Stimulated activated CD4-positive, alpha-beta T cell treated with anti-CD3 and anti-CD28 coated beads, Interleukin-2, amount 100 ng/mL, for 4 hours (primary cell): ENCODE measurements around the gene CFAP97D1.
"Not testable (repeated sequence)": the region's sequence is repeated elsewhere in the genome, so short reads cannot be mapped to it uniquely, and the experiment has no call there.

Source experiments
- DNase-seq: peaks from one replicate; pipeline ENCODE4 v3.0.0-alpha.2; 2020; ENCODE audit warnings: low read depth

The CFAP97D1 gene

DNA sequence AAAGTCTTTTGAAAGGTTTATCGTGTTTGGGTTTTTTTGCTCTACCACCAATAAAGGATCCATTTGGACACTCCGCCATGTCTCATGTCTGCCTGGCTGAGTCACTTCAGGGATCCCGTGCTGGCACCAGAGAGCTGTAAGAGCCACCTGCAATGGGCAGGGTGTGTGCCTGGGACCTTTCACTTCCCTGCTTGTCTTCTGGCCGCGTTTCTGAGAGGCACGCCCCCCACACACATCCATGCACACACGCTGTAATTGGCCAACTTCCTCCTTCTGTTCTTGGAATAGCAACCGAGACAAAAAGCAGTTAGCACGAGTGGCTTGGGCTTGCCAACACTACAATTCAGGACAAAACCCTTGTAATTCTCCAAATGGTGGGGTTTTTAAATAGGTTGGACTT, 11.9 kb upstream of the CFAP97D1 start:
- DNase-seq: no peak

DNA sequence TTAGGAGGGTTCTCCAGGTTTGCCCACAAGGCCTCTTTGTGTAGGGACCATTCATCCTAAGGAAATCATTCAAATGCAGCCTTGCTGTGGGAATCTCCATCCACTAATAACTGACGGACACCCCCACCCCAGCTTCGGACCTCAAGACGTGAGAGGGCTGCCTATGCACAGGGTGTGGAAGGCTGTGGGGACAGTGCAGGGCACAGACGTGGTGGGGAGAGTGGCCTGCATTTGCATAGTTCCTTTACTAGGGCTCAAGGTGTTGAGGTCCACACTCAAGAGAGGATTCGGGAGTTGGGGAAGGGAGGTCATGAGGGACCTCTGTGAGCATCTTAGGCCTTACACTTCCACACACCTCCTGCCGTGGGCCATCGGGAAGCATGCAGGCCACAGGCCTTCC, 11.3 kb upstream of the CFAP97D1 start:
- DNase-seq: no peak

DNA sequence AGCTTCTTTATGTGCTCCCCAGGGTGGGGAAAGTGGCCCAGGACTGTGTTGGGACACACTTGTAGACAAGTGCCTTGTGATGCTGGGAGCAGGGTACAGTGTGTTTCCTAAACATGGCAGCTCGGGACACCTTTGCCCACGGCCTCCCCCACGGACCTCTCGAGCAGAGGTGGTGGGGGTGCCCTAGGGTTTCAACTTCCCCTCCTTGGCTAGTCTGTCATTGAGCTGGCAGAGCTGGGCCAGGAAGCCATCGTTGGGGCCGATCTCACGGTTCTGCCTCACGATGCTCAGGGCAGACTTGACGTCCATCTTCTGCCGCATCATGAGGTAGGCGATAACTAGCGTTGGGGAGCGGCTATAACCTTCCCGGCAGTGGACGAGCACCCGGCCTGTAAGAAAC, 10.8 kb upstream of the CFAP97D1 start:
- no peak for DNase-seq

DNA sequence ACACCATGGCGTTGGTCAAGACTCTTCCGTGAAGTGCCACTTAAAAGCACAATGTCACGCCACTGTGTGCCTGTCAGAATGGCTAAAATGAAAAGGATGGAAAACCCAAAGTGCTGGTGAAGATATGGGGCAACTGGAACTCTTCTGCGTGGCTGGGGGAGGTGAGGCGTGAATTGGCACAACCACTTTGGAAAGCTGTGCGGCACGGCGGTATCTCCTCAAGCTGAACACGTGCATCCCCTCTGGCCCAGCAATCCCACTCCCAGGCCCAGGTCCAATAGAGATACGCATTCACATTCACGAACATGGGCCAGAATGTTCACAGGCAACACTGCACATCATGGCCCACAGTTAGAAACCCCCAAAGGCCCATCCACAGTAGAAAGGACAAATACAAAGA, 10.4 kb upstream of the CFAP97D1 start:
- no peak for DNase-seq

DNA sequence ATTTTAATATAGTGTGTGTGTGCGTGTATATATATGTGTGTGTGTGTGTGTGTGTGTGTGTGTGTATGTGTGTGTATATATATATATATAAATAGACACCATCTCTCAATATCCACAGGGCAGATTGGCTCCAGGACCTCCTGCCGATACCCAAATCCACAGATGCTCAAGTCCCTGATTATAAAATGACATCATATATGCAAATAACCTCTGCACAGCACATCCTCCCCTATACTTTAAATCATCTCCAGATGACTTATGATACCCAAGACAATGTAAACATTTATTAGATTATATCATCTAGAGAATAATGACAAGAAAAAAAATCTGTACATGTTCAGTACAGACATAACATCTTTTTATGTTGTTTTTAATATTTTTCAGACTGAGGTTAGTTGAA, 9.3 kb upstream of the CFAP97D1 start:
- DNase-seq: no peak

DNA sequence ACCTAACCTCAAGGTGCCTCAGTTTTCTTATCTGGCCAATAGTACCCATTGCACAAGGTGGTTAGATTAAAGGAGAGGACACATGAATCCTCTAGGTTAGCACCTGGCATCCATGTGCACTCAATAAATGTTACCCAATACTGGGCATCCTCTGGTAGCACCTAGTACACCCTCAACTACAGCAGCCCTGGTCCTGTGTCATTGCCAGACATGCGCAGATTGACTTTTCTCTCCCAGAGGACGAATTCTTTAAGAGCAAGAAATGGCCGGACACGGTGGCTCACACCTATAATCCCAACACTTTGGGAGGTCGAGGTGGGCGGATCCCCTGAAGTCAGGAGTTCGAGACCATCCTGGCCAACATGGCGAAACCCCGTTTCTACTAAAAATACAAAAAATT, 8.8 kb upstream of the CFAP97D1 start:
- no peak for DNase-seq

DNA sequence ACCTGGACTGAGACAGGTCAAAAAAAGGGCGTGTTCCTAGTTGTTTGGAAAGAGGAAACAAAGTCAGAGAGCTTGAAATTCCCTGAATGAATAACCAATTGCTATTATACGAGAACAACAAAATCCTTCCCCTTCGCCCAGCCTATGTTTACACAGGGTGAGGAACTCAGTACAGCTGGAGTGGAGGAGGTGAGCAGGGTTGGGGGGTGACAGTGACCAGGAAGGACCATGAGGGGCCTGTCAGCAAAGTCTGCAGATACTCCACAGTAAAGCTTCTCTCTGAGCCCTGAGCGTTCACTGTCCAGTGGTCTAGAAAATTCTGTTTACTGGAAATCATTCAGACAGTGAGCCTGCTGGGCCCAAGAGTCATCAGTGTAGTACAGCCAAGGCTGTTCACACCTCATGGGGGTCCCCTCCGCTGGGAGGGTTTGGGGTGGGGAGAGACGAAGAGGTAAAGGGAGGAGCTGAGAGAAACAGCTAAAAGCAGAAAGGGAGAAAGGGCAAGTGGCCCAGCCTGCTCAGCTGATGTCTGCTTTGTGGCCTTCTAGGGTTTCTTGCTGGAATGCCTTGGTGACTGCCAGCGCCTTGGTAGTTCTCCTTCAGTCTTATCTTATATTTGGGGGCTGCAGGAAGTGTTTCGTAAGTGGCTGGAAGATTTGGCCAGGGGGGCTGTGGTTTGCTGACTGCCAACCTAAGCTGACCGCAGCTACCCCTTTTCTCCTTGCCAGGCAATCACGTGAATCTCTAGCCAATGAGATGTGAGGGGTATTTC, 7.2 kb upstream of the CFAP97D1 start:
- no peak for DNase-seq

DNA sequence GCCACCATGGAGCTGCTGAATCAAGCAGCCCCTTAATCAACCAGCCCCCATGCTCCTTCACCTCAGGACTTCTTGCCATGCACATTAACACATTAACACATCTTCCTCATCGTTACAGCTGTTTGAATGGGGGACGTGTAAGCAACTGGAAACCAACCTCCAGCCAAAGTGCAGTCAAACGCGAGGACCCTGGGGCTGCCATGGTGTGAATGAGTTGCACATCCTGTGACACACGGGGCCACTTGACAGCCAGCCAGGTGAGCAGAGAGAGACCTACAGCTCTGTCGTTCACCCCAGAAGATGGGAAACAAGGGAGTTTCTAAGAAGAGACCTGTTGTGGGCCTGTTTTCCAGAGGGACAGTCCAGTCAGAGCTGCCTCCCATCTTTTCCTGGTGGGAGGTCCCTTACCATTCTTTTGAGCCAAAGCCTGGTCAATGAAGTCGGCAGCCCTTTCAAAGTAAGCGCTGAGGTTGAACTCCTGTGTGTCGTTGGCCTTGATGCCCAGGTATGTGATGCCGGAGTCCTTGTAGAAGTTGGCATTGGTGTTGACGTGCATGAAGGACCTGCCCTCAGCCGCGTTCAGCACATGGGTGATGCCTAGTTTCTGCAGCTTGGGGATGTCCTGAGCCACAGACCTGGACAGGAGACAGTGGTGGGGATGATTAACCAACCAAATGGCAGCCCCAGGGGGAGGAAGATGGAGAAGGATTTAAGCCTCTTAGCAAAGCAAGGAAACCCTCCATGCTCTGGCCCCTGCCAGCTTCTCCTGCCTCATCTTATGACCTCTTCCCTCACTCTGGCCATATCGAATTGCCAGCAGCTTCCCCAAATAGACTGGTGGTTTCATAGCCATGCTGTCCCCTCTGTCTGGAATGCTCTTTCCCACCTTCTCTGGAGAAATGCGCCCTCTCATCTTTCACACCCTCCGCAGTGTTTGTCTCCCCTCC, 5.7 kb upstream of the CFAP97D1 start:
- DNase-seq: no peak

DNA sequence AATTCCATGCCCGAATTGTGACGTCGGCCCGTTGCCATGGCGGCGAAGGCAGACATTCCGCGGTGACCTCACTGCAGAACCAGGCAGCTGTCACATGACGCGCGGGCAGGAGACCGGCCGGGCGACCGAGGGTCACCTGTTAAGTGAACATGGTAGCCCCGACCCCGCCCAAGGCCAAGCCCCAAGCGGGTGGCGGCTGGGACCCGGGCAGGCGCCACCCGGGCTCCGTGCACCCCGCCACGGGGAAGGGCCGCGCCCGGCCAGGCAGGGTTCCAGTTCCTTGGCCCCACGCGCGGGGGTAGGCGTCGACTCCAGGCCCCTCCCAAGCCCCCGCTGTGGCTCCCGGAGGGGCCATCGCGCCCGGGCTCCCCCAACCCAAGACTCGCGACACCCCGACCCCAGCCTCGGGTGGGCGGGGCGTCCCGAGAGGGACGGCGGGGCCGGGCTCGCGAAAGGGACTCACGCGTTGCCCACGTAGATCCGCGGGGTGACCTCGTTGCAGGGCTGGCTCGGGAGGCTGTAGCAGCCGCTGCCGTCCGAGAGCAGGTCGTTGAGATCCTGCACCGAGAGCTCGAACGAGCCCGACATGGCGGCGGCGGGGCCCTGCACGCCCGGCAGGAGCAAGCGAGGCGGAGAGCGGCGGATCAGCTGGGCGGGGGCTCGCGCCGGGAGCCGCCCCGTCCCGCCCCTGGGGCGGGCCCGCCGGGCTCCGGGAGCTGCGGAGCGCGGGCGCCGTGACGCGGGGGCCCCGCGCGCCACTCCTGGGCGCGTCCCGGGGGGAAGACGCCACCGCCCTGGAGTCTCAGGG, 1.7 kb upstream of the CFAP97D1 start, which contains the start of gene DUSP3:
Gene DUSP3, minus strand, starts transcription at position 641 of the 808 bp plus-strand sequence. Its CDS starts 53 bp downstream, at position 588.
- peak; percentile 63 for DNase-seq

DNA sequence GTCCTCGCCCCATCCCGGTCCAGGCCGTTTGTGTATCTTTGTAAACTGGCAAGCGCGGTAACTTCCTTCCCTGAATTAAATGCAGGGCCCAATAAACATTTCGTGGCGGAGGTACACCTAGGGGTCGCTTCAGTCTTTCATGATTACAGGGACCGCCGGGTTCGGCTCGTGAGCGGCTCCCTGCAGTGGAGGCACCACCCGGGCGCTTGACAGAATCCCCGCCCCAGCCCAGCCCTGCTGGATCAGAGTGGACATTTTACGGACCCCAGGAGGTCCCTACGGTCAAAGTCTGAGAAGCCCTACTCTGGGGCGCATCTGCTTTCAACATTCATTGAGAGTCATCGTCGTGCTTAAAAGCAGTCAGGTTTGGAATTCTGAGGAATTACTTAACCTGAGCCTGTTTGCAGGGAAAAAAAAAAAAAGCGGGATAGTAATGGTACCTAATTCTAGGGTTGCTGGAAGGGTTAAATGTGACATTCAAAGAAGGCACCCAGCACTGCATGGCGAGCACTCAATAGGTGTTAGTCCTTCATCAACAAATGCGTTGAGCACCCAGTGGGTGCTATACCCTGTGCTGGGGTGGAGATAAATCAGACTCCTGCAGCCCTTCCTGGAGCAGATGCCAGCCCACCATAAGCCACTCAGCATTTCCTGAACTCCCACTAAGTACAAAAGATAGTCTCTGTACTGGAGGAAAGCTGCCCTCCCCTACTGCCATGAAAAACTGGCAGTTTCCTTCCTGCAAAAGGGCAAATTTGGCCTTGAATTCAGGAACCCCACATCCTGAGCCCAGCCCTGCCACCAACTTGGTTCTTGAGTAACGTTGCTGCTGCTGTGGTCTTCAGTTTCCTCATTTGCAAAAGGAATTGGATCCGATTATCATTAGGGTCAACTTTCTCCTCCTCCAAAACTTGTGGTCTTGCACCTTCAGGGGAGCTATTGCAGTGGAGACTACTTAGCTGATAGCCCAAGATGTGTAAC, 800 bp upstream of the CFAP97D1 start:
- DNase-seq: no peak

DNA sequence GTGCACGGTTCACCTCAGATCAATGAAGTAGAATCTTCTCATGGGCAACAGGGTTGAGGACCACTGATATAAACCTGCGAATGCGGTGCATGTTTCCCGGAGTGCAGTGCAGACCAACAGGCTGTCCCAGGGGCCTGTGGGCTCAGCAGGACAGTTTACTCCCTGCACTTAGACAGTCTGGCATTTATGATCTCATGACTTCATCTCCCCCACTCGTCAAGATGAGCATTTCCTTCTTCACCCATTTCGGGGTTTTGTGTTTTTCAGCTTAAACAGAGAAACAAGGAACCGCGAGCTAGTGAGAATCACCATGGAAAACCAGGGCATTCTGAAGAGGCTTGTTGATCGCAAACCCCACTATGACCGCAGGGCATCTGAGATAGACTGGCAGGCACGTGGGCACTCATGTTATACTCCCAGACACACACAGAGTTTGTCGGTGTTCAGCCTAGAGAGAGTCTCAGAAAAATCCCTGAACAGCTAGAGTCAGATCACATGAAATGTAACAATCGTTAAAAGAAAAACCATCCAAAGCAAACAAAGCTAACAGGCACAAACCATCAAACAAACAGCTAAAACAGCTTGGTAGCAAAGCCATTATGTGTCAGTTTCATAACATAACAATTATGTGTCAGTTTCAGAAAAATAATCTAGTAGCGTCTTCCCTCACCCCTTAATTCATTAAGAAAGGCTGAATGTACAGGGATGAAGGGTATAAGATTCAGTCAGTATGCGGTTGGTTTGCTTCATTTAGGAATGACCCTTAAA, 2.9 kb downstream of the CFAP97D1 start:
- DNase-seq: no peak

DNA sequence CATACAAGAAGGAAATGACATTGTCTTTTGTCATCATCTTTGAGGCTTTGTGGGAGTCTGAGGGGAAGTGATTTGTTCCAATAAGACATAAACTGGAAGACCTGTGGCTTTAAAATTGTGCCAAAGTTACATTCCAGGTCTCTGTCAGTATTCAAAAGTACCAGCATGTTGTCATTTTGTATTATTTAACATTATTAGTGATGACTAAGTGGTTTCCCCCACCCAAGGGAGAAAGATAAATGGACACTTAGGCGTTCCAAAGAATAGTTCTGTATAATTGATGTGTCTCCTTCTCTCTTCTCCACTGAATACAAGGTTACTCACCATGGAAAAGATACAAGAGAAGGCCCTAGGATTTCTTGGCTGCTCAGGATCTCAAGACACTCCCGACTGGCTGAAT, 3.8 kb downstream of the CFAP97D1 start:
- DNase-seq: no peak

DNA sequence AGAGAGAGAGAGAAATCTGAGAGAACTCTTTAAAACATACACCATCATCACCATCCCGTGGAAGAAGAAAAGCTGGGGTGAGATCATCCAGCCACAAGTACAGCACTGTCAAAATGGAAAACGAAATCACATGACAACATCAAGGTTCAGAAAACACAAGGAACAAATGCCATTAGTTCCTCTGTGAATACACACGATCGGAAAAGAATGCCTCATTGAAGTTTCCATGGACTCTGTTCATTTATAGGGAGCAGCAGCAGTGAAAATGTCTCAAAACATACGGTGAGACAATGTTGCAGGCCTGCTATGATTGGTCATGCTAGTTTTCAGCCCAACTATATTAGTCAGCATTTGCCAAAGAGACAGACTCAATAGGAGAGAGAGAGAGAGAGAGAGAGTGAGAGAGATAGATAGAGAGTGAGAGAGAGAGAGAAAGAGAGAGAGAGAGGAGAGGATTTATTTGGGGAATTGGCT, 4.4 kb downstream of the CFAP97D1 start:
- DNase-seq: no peak

DNA sequence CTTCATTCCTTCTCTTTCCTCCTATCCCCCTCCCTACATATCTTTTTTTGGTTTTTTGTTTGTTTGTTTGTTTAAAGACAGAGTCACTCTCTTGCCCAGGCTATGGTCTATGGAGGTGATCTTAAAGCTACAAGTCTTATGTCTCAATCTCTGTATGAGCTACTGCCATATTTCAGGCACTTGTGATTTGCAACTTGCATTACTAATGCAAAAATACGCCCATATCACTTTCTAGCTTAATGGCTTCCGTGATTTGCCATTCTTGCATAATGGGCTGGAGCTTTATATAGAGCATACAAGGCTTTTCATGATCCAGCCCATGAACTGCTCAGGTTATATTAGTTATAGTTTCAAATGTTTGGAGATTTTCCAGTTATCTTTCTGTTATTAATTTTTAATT, 7.5 kb downstream of the CFAP97D1 start:
- DNase-seq: no peak

DNA sequence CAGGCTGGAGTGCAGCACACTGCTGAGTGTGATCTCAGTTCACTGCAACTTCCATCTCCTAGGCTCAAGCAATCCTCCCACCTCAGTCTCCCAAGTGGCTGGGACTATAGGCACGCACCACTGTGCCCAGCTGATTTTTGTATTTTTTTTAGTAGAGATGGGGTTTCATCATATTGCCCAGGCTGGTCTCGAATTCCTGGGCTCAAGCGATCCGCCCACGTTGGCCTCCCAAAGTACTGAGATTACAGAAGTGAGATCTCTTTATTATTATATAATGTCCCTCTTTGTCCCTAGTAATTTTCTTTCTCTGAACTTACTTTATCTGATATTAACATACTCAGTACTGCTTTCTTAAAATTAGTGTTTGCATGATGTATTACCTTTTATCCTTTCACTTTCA, 8.3 kb downstream of the CFAP97D1 start:
- DNase-seq: no peak

DNA sequence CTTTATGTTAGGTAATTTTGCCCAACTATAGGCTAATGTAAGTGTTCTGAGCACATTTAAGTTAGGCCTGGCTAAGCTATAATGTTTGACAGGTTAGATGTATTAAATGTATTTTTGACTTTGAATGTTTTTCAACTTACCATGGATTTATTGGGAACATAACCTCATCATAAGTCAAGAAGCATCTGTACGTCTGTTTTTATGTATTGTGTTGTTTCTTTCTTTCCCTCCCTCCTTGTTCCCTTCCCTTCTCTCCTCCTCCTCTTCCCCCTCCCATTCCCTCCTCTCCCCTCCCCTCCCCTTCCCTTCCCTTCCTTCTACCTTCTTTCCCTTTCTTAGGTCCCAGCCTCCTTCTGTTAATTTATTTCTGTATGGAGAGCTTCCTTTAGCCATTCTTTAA, 9.2 kb downstream of the CFAP97D1 start:
- no peak for DNase-seq

DNA sequence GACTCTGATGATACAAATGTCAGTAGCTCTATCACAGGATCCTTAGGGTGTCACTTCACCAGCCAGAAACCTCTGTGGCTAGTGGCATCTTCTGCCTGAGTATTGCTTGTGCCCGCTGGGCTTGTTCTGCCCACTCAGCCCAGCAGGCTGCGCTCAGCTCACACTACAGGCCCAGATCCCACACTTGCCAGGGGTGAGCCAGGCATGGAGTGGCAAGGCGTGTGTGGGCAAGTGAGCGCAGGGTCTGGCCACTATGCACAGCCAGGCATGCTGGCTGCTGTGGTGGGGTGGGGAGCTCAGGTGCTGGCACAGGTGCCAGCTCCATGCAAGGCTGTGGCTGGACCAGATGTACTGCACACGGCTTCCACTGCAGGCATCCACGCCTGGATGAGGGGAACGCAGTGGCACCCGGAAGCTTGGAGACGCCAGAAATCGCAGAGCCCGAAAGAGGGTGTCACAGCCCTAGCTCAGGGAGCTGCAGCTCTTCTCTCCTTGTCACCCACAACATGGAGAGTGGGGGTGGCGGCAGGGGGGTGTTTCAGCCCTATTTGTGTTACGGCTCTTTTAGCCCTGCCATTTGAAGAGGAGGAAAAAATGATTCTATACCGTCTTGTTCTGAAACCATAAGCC, 10.2 kb downstream of the CFAP97D1 start:
- no peak for DNase-seq

DNA sequence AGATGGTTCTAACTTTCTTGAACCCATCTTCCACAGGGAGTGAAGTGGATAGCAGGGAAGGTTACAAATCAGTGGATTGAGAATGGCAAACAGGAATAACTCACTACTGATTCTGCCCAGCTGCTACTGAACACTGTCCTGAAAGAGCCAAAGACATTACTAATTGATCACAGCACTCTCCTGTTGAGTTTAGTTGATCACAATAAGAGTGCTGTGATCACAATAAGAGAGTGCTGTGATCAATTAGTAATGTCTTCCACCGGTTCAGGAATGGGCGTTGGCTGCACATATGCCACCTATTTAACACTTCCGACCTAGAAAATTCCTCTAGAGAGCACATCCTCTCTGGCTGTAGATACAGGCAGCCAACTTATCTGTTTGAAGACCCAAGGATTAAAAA, 11.4 kb downstream of the CFAP97D1 start:
- DNase-seq: no peak

DNA sequence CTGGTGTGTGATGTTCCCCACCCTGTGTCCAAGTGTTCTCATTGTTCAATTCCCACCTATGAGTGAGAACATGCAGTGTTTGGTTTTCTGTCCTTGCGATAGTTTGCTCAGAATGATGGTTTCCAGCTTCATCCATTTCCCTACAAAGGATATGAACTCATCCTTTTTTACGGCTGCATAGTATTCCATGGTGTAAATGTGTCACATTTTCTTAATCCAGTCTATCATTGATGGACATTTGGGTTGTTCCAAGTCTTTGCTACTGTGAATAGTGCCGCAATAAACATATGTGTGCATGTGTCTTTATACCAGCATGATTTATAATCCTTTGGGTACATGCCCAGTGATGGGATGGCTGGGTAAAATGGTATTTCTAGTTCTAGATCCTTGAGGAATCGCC, 12.4 kb downstream of the CFAP97D1 start:
- not testable (repeated sequence) for DNase-seq

DNA sequence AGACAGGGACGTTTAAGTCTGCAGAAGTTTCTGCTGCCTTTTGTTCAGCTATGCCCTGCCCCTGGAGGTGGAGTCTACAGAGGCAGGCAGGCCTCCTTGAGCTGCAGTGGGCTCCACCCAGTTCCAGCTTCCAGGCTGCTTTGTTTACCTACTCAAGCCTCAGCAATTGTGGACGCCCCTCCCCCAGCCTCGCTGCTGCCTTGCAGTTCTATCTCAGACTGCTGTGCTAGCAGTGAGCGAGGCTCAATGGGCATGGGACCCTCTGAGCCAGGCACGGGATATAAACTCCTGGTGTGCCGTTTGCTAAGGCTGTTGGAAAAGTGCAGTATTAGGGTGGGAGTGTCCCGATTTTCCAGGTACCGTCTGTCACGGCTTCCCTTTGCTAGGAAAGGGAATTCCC, 17.8 kb downstream of the CFAP97D1 start:
- DNase-seq: not testable (repeated sequence)
